WI38 (cell line): ENCODE measurements around the gene NOC4L.

Source experiments
- H3K4me3 ChIP-seq: 2 replicates; pipeline ENCODE4 v1.5.1; 2011; ENCODE audit warnings: low read depth, mild to moderate bottlenecking, control low read depth, low read length
- TF ChIP-seq, protein P1 (sequence below): IDR thresholded peaks from 2 replicates; pipeline ENCODE4 v1.5.1; 2012; ENCODE audit warnings: low read depth, mild to moderate bottlenecking, control low read depth, low read length

NOC4L gene

DNA sequence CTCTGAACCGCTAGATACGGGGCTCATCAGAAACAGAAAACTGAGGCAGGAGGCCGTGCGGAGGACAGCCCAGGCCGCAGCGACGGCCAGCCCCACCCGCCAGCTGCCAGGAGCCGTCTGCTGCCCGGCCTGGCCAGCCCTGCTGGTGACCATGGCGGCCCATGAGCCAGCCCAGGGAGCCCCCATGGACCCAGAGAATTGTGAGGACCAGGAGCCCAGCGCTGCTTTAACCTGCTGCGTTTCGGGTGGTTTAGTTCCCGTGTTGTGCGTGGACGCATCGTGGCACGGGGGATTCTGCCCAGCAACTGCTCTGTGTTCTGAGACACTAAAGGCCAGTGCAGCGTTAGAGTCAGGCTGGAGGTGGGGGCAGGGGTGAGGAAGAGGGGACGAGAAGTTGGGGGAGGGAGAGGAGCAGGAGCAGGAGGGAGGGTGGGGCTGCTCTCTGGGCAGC lies 44.2 kb downstream of the NOC4L start:
- no peak overlapping the region for H3K4me3 ChIP-seq
- TF ChIP-seq, protein P1, sequence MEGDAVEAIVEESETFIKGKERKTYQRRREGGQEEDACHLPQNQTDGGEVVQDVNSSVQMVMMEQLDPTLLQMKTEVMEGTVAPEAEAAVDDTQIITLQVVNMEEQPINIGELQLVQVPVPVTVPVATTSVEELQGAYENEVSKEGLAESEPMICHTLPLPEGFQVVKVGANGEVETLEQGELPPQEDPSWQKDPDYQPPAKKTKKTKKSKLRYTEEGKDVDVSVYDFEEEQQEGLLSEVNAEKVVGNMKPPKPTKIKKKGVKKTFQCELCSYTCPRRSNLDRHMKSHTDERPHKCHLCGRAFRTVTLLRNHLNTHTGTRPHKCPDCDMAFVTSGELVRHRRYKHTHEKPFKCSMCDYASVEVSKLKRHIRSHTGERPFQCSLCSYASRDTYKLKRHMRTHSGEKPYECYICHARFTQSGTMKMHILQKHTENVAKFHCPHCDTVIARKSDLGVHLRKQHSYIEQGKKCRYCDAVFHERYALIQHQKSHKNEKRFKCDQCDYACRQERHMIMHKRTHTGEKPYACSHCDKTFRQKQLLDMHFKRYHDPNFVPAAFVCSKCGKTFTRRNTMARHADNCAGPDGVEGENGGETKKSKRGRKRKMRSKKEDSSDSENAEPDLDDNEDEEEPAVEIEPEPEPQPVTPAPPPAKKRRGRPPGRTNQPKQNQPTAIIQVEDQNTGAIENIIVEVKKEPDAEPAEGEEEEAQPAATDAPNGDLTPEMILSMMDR, result no peak

DNA sequence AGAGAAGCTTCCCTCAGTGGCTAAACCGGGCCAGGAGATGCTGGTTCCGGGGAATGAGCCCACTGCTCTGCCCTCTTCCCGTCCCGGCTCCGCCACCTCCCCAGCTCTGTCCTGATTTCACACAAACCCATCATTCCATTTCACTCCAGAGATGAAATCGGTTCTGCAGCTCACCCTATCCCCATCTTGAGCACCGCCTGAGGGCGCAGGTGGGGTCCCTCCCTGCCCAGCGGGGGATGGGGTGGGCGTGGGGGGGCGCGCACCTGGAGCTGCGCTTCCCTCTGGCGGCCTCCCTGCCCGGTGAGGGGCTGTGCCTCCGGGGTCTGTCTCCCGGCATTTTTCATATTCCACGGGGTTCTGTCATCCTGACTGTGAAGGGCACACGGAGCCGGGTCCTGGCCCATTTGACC lies 44.7 kb downstream of the NOC4L start:
- TF ChIP-seq, protein P1, result no peak
- H3K4me3 ChIP-seq, result peak overlapping the region; percentile 60

DNA sequence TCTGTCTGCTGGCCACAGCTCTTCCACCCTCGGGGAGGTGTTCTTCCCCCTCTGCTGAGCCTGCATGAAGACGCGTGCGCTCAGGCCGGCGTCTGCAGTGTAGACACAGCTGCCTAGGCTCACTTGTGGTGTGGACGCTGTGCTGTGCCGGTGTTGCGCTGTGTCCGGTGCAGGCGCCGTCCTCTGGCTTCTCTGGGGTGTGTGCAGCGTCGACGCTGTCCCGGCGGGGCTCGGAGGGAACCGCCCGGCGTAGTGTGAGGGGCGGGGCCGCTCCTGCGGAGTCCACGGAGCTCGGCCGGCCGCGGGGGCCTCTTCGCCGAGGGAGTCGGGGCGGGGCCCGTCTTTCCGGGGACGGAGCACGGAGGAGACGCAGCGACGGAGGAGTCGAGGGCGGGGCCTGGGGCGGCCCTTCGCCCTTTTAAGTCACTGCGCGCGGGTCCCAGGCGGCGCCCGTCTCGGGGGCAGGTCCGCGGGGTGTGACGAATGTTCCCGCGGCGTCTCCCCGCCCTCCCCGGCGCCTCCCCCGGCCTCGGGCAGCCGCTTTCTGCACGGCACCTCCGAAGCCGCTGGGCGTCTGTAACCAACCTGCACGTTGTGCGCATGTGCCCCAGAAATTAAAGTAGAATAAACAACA lies 45.2 kb downstream of the NOC4L start:
- H3K4me3 ChIP-seq, result peak overlapping the region; percentile 60
- TF ChIP-seq, protein P1, result no peak

DNA sequence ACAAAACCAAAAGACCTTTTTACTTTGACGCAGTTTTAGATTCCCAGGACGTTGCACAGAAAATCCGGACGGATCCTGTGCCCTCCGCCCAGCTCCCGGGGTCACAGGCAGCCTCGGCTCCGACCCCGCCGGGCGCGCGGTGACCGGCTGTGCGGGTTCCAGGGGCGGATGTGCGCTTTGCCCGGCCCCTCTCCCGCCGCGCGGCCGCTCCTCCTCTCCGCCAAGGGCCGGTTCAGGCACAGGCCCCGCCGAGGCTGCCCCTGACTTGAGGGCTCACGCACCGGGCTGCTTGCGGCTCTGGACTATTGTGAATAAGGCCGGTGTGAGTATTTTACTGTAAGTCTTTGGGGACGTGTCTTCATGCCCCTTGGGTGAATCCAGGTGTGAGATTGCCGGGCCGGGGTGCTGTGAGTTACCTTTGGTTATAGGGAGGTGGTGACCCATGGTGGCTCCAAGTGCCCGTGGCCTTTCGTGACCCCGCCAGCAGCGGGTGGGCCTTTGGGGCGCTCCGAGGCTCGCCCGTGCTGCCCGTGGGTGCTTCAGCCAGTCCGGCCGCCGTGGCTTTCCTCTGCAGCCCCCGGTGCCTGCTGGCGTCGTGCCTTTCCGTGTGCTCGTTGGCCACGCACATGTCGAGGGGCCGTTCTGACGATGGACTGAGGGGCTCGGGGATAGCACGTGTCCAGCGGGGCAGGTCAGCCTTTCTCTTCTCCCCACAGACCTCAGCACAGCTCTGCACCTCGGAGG lies 45.9 kb downstream of the NOC4L start:
- TF ChIP-seq, protein P1, result no peak
- H3K4me3 ChIP-seq, result peak overlapping the region; percentile 60

DNA sequence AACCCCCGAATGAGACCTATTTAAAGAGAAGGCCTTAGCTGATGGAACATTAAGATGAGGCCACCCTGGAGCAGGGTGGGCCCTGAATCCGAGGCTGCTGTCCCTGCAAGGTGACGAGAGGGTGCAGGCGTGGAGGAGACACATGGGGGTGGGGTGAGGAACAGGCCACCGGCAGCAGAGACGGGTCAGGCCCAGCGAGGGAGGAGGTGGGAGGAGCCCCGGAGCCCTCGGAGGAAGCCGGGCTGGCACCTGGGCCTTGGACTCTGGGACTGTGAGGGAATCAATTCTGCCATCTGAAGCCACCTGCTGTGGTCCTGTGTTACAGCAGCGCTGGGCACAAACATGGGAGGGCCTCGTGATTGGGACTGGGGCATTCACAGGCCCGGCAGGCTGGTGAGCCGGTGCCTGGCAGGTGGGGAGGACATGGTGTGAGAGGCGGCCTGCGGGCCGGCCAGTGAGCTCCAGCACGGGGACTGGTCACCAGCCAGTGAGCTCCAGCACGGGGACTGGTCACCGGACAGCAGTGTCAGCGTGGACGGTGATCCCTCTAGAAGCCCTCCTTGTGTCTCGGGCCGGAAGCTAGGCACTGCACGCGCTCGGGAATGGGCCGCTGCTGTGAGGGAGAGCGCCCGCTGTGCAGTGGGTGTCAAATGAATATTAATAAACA lies 46.7 kb downstream of the NOC4L start:
- H3K4me3 ChIP-seq, result no peak overlapping the region
- TF ChIP-seq, protein P1, result no peak

DNA sequence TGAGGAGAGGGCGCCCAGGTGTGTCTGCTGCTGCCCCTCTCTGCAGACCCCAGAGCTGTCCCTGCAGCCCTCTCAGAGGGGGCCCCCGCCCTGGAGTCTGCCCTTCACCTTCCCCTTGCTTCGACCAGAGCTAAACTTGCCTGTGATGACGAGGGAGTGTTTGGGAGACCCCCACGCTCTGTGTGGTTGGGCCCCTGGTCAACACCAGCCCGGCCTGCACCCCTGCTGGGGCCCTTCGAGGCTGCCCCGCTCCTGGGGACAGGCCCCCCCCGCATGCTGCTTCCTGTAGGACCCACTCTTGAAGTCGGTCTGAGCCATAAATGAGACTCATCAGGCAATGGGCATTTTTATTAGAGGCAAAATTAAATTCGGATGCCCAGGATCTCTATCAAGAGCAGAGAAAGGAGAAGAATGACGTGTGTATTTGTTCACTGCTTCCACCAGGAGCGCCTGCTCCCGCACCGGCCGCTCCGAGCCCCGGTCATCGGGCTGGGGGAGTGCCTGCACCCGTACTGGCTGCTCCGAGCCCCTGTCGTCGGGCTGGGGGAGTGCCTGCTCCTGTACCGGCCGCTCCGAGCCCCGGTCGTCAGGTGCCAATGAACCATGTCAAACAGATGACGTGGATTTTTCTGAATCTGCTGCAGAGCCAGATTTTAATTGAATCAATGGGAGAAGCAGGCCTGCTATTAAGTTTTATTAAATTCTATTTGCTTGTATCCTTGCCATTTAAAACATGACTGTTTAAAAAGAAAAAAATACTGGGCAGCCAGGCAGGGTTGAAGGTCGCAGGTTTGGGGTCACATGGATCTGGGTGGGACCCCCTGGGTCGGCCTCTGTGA lies 47.7 kb downstream of the NOC4L start:
- no peak overlapping the region for H3K4me3 ChIP-seq
- TF ChIP-seq, protein P1, result no peak
